ENCODE results near the gene SUN1. TPM values are rescaled to one million over a fixed set of nuclear protein-coding genes. Genes with fewer than 3 reads are reported as not detected.

Gene SUN1
- total RNA-seq, 4 donors from 2014 or later, result 243 to 263 (median 244) TPM

DNA sequence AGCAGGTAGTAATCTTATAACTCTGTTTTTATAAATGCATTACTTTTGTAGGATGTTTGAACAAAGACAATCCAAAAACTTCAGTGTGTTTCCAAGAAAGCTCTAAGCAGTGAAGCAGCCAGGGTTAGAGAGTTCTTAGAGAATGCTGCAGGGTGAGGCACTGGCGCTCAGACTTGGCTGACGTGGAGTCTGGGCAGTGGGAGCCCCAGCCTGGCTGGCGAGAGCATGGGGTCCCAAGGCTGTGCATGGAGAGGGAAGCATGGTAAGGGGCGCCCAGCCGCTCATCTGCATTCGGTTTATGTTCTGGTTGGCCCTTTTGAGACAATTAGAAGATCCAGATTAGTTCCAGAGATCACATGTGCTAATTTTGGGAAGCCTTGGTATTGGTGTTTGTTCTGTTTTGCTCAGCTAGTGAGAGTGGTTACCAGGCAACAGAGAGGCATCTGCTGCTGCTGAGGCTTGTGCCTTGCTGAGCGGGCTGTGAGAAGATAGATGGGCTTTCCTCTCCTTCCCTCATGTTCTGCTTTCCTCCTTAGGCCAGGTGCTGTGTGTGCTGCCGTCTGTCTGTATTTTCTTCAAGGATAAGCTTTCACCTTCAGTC is 10.3 kb downstream of the SUN1 start:
- Histone ChIP-seq H3K27me3 (no peaks in the 10 kb centered on the region), H3K27ac (no peak overlapping the region), H3K4me1 (peaks cover 0 to 11% (median 0%) of the 10 kb centered on the region in 4 donors), H3K36me3 (peaks cover 6 to 93% (median 6%) of the 10 kb centered on the region in 3 donors), H3K9me3 (no peaks in the 10 kb centered on the region), H3K4me3 (no peak overlapping the region)
- 79 to 81% methylated on average over 8 of the region's 8 CpGs for WGBS, 2 donors
- no peak for DNase-seq (ENCODE audit: low spot score in 2 of 2)
- TF ChIP-seq EP300 (IDR thresholded peaks at IDR 0.05) (no peak), POLR2A (IDR thresholded peaks at IDR 0.05) (no peak)
- TF ChIP-seq, protein P1, sequence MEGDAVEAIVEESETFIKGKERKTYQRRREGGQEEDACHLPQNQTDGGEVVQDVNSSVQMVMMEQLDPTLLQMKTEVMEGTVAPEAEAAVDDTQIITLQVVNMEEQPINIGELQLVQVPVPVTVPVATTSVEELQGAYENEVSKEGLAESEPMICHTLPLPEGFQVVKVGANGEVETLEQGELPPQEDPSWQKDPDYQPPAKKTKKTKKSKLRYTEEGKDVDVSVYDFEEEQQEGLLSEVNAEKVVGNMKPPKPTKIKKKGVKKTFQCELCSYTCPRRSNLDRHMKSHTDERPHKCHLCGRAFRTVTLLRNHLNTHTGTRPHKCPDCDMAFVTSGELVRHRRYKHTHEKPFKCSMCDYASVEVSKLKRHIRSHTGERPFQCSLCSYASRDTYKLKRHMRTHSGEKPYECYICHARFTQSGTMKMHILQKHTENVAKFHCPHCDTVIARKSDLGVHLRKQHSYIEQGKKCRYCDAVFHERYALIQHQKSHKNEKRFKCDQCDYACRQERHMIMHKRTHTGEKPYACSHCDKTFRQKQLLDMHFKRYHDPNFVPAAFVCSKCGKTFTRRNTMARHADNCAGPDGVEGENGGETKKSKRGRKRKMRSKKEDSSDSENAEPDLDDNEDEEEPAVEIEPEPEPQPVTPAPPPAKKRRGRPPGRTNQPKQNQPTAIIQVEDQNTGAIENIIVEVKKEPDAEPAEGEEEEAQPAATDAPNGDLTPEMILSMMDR (IDR thresholded peaks at IDR 0.05), result no peak

- peaks cover 0 to 11% (median 0%) of the 10 kb centered on the region in 4 donors for H3K4me1 ChIP-seq
Observed at GRCh38 chr7:843230-843629, 11.0 kb downstream of the SUN1 start.

GRCh38 chr7:844043-844442 is 11.8 kb downstream of the SUN1 start:
- Histone ChIP-seq H3K4me1 (peaks cover 0 to 11% (median 0%) of the 10 kb centered on the region in 4 donors), H3K9me3 (no peaks in the 10 kb centered on the region), H3K27ac (no peak overlapping the region), H3K4me3 (no peak overlapping the region), H3K27me3 (no peaks in the 10 kb centered on the region), H3K36me3 (peaks cover 6 to 94% (median 6%) of the 10 kb centered on the region in 3 donors)
- TF ChIP-seq, protein P1 (IDR thresholded peaks at IDR 0.05), result no peak
- TF ChIP-seq POLR2A (IDR thresholded peaks at IDR 0.05) (no peak), EP300 (IDR thresholded peaks at IDR 0.05) (no peak)
- no peak for DNase-seq (ENCODE audit: low spot score in 2 of 2)
- WGBS, 2 donors, result 92 to 93% methylated on average over 11 of the region's 14 CpGs

More at GRCh38 chr7:843230-843629, 11.0 kb downstream of the SUN1 start:
- H3K9me3 ChIP-seq, result no peaks in the 10 kb centered on the region
- TF ChIP-seq, protein P1 (IDR thresholded peaks at IDR 0.05), result no peak
- no peak for TF ChIP-seq POLR2A (IDR thresholded peaks at IDR 0.05)
- no peak for TF ChIP-seq EP300 (IDR thresholded peaks at IDR 0.05)
- H3K36me3 ChIP-seq, result peaks cover 6 to 93% (median 6%) of the 10 kb centered on the region in 3 donors
- WGBS, 2 donors, result 94% methylated on average over 17 of the region's 17 CpGs
- no peak overlapping the region for H3K27ac ChIP-seq
- H3K27me3 ChIP-seq, result no peaks in the 10 kb centered on the region
- no peak for DNase-seq (ENCODE audit: low spot score in 2 of 2)
- no peak overlapping the region for H3K4me3 ChIP-seq

DNA sequence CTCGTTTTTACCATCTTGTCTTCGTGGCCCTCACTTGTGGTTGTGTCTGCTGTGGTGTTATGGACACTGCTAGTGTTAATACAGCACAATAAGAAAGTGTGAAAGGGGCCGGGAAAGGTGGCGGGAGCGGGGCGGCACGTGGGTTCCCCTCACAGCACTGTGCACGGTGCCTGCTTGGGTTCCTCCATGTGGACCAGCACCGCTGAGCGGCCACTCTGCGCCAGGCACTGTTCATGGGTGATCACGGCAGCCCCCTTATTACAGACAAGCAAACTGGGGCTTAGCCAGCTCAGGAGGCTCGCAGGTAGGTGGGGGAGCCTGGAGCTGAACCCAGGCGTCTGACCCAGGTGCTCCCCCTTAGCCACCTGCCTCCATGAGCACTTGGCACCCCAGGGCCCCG is 12.2 kb downstream of the SUN1 start:
- Histone ChIP-seq H3K4me1 (peaks cover 0 to 11% (median 0%) of the 10 kb centered on the region in 4 donors), H3K36me3 (peaks cover 6 to 94% (median 8%) of the 10 kb centered on the region in 3 donors), H3K27me3 (no peaks in the 10 kb centered on the region), H3K27ac (no peak overlapping the region), H3K4me3 (no peak overlapping the region), H3K9me3 (no peaks in the 10 kb centered on the region)
- TF ChIP-seq, protein P1 (IDR thresholded peaks at IDR 0.05), result no peak
- TF ChIP-seq EP300 (IDR thresholded peaks at IDR 0.05) (no peak), POLR2A (IDR thresholded peaks at IDR 0.05) (no peak)
- 88 to 90% methylated on average over 15 of the region's 15 CpGs for WGBS, 2 donors
- DNase-seq (ENCODE audit: low spot score in 2 of 2), result no peak

DNA sequence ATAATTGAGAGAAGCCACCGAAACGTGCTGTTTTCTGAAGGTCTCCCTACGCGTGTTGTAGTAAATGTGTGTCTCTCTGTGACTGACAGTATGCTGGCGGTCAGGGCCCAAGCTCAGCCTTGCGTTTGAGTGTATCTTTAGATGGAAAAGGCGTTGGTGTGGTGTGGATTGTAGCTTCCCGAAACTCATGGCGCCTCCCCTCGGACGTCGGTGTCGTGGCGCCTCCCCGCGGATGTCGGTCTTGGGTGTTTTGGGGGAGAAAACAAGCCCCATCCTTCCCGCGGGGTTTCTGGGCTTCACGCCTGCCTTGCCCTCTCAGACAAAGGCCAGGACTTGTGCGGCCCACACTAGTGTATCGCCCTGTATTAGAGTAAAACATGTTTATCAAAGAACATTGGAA is 12.8 kb downstream of the SUN1 start:
- no peak for TF ChIP-seq POLR2A (IDR thresholded peaks at IDR 0.05)
- no peak for TF ChIP-seq EP300 (IDR thresholded peaks at IDR 0.05)
- TF ChIP-seq, protein P1 (IDR thresholded peaks at IDR 0.05), result no peak
- DNase-seq (ENCODE audit: low spot score in 2 of 2), result no peak
- no peak overlapping the region for H3K27ac ChIP-seq
- no peaks in the 10 kb centered on the region for H3K27me3 ChIP-seq
- 89 to 90% methylated on average over 22 of the region's 22 CpGs for WGBS, 2 donors
- no peak overlapping the region for H3K4me3 ChIP-seq
- H3K36me3 ChIP-seq, result peaks cover 6 to 94% (median 13%) of the 10 kb centered on the region in 3 donors
- H3K9me3 ChIP-seq, result no peaks in the 10 kb centered on the region
- peaks cover 0 to 11% (median 0%) of the 10 kb centered on the region in 4 donors for H3K4me1 ChIP-seq
